HG03060 (cell line): ENCODE measurements around the gene STMP1.
"Not testable (repeated sequence)": the region's sequence is repeated elsewhere in the genome, so short reads cannot be mapped to it uniquely, and the experiment has no call there.

Experiments
- ATAC-seq: cut with Tn5 transposase; IDR thresholded peaks from one replicate; pipeline ENCODE4 v1.9.1; 2021; ENCODE audit warnings: low read depth, moderate number of reproducible peaks; ENCODE audit not compliant: unreplicated experiment

STMP1 gene

GRCh38 chr7:135662123-135662372, 266 bp upstream of the STMP1 start:
- ATAC-seq = peak; percentile 22

- ATAC-seq = no peak
These were observed 1.8 kb downstream of the STMP1 start for GRCh38 chr7:135664046-135664589.

GRCh38 chr7:135665042-135665441, 2.7 kb downstream of the STMP1 start:
- ATAC-seq = no peak

GRCh38 chr7:135666156-135666555, 3.8 kb downstream of the STMP1 start:
- ATAC-seq = no peak

GRCh38 chr7:135666846-135667245, 4.5 kb downstream of the STMP1 start:
- ATAC-seq = no peak

GRCh38 chr7:135667626-135668025, 5.3 kb downstream of the STMP1 start:
- not testable (repeated sequence) for ATAC-seq

- ATAC-seq = not testable (repeated sequence)
These were observed 6.6 kb downstream of the STMP1 start for GRCh38 chr7:135668852-135669395.

GRCh38 chr7:135669774-135670173, 7.5 kb downstream of the STMP1 start:
- no peak for ATAC-seq

- no peak for ATAC-seq
These were observed 7.9 kb downstream of the STMP1 start for GRCh38 chr7:135670179-135670578.

GRCh38 chr7:135672560-135673359, 10.4 kb downstream of the STMP1 start:
- peak; percentile 68 for ATAC-seq

GRCh38 chr7:135673360-135673706, 11.0 kb downstream of the STMP1 start:
- ATAC-seq = no peak

GRCh38 chr7:135678612-135679575, 16.6 kb downstream of the STMP1 start:
- ATAC-seq = no peak

- no peak for ATAC-seq
These were observed 19.4 kb downstream of the STMP1 start for GRCh38 chr7:135681762-135682161.

- ATAC-seq = no peak
These were observed 19.9 kb downstream of the STMP1 start for GRCh38 chr7:135682191-135682590.

GRCh38 chr7:135683609-135684008, 21.3 kb downstream of the STMP1 start:
- no peak for ATAC-seq

GRCh38 chr7:135684136-135684535, 21.8 kb downstream of the STMP1 start:
- no peak for ATAC-seq

- no peak for ATAC-seq
These were observed 22.4 kb downstream of the STMP1 start for GRCh38 chr7:135684699-135685098.

- ATAC-seq = no peak
These were observed 23.2 kb downstream of the STMP1 start for GRCh38 chr7:135685306-135686084.

GRCh38 chr7:135687466-135687865, 25.2 kb downstream of the STMP1 start:
- no peak for ATAC-seq

GRCh38 chr7:135690566-135690965, 28.3 kb downstream of the STMP1 start:
- no peak for ATAC-seq
